HG03457 (cell line): ENCODE results near the gene NRIP3.
"Not testable (repeated sequence)": the region's sequence is repeated elsewhere in the genome, so short reads cannot be mapped to it uniquely, and the experiment has no call there.

Experiments
- ATAC-seq: cut with Tn5 transposase; IDR thresholded peaks from one replicate; pipeline ENCODE4 v1.9.1; 2021; ENCODE audit warnings: moderate number of reproducible peaks; ENCODE audit not compliant: unreplicated experiment

Gene NRIP3

GRCh38 chr11:8973121-8973520, 30.7 kb downstream of the NRIP3 start:
- no peak for ATAC-seq

DNA sequence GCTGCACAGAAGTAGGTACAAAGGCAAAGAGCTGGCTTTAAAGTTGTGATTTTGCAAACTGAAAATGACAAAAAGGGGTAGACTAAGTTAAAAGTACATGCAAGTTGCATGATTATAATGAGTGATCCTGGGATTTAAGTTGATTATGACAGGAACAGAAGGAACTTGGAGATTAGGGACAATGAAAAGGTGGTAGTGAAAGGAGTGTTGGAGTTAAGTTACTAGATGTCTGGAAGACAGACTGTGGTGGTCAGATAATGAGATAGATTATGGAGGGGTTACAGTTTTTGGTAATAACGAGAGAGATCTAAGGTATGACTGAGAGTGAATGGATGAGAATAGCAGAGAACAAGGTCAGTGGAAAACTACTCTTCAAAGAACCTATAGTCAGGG, 31.9 kb downstream of the NRIP3 start:
- ATAC-seq, result no peak

- ATAC-seq, result no peak
These were observed 32.4 kb downstream of the NRIP3 start for GRCh38 chr11:8971196-8971923.

DNA sequence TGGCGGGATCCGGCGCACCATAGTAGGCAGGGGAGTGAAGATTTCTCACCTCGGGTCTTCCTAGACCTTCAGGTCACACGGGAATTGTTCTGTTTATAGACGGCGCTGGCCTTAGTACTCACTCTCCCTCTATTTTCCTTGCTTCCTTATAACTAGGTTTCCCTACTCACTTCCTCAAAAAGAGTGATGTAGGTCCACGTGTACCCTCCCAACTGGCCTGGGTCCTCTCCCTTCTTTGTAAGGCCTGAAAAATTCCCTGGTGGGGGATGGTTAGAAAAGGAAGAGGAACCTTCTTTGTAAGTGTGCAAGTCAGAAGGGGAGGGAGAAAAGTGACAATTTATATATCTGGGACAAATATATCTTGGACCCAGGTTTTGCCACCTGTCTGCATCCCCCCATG, 36.6 kb downstream of the NRIP3 start:
- no peak for ATAC-seq

DNA sequence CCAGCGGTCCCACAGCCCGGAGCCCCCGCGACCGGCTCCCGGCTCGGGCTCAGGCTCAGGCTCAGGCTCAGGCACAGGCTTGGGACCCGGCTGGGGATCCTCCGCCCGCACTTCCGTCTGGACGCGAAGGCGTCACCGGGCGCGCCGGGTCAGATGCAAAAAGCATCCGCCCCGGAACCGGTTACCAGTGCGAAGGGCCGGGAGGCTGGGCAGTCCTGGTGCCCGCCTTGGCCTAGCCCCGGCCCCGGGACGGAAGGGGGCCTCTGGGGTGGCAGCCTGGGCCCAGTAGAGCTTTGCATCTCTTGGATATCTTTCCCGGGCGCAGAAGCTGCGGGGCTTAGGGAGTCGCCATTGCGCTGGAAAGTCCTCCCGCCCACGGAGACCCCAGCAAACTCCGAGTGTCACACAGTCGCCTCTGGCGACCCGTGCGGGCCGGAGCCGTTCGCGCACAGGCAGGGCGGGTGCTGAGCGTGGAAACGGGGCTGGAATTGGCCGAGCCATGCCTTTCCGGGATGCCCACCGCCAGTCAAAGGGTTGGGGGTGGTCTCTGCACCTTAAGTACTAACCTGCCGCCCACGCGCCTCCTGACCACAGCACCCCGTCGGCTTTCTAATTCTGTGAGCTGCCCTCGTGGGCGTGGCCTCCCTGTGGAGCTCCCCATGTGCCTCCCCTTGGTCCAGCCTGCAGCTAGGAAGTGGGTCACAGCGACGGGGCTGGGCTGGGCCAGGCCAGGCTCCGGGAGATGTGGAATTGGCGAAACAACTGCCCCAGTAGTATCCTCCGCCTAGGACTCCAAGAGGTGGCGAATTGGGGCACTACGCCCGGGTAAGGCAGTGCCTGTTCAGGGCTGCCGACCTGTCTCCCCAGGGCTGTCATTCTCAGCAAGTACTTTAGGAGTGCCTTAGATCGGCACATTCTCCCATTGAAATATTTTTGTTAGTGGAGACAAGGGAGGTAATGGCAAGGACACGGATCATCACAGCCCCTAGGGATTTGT, 39.2 kb downstream of the NRIP3 start, which contains the start of gene TMEM9B:
Gene TMEM9B, minus strand, starts transcription at position 119 of the 997 bp plus-strand sequence. CDS start 129 bp downstream, outside the sequence.
- ATAC-seq, result peak; percentile 69

GRCh38 chr11:8963569-8964323, 40.1 kb downstream of the NRIP3 start:
- peak; percentile 52 for ATAC-seq

- ATAC-seq, result no peak
These were observed 41.0 kb downstream of the NRIP3 start for GRCh38 chr11:8962841-8963240.

GRCh38 chr11:8961401-8961800, 42.4 kb downstream of the NRIP3 start:
- ATAC-seq, result no peak

DNA sequence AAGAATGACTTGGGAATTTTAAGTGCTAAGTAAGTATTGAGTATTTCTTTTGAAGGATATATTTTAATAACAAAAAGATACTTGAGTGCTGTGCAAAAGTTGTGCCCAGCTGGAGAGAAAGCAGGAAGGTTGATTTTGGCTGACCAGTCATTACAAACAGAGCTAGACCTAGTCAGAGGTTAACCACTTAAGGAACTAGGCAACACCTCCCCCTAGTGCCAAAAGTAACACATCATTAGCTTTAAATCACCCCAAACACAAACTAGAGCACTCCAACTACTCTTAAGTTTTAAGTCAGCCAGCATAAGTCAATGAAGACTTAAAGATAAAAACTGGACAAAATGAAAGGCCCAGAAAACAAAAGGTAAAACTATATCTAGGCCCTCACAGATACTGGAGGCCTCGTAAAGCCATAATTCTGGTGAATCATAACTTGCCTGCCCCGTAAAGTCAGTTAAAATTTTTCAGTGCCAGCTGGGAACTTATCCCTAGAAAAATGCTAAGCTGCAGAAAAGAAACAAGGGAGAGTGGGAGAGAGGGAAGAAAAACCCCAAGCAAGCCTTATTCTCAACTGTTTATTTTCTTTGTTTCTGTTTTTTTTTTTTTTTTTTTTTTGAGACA, 44.1 kb downstream of the NRIP3 start:
- ATAC-seq, result no peak

- ATAC-seq, result no peak
These were observed 46.9 kb downstream of the NRIP3 start for GRCh38 chr11:8956860-8957259.

DNA sequence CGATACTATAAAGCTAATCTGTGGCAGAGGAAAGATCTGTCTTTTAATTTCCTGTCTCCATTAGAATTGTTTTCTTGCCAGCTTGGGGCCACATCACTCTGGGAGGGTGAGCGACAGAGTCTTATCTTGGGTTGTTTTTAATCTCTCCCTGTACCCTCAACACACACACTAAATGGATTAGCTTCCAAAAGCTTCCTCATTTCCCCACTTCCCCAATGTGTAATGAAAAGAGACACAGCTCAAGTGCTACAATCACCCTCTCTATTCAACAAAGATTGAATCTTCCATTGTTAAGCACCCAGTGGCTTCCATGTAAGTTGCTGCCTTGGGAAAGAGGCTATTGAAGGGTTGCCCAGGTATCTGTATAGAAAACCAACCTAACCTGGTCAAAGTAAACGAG, 54.9 kb downstream of the NRIP3 start:
- ATAC-seq, result no peak

DNA sequence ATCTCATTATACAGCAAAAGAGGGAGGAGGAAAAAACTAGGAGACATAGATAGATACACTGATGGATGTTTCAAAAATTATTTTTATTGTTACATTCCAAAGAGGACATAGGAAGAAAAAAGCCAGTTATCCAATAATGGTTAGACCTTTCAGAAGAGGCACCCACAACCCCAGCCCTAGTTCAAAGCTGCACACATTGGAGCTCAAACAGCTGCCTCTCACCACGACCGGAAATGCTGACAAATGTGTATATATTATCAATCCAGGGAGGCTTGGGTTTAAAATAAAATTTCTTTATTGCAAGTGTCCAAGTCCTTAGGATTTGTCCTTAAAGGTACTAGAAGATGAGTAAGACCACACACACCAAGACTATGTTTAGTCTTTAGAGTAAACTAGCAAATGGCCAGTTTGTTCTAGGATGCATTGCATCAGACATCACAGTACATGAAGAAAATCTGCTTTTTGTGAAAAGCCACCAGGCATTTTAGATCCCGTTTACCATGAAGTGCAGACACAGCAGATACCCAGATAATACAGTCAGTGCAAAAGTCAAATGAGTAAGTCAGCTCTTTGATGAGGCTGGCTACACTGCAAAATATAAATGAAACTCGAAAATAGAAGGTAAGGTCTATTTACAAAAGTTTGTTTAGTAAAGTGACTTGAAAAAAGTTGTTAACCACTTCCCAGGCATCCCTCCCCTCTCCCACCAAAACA, 56.4 kb downstream of the NRIP3 start:
- ATAC-seq, result no peak

- no peak for ATAC-seq
These were observed 61.2 kb downstream of the NRIP3 start, which contains the start of gene ASCL3 for GRCh38 chr11:8942518-8943066. ASCL3 (minus strand) TSS chr11:8943016; CDS start chr11:8938161, 4,855 bp downstream.

- ATAC-seq, result no peak
These were observed 62.3 kb downstream of the NRIP3 start for GRCh38 chr11:8941341-8942103.

- no peak for ATAC-seq
These were observed 66.1 kb downstream of the NRIP3 start for GRCh38 chr11:8937659-8938058.

- no peak for ATAC-seq
These were observed 66.6 kb downstream of the NRIP3 start for GRCh38 chr11:8937159-8937558.

GRCh38 chr11:8935789-8936188, 68.0 kb downstream of the NRIP3 start:
- ATAC-seq, result not testable (repeated sequence)

GRCh38 chr11:8934742-8935488, 68.9 kb downstream of the NRIP3 start:
- no peak for ATAC-seq
